GM10248 (cell line): Measurements from ENCODE around the gene KLK3.

Source experiments
- CTCF ChIA-PET: fragments of 300-600 bp; sonication (Branson Sonifier 250); formaldehyde crosslinking; extraction: SDS; loops from one replicate; lab custom pipeline; 2021; ENCODE audit warnings: antibody characterized with exemption; lab: Yijun Ruan, JAX
- POLR2A ChIA-PET: fragments of 350-650 bp; sonication (Branson Sonifier 250); formaldehyde crosslinking; extraction: SDS; loops from one replicate; lab custom pipeline; 2020; ENCODE audit warnings: antibody characterized with exemption; lab: Yijun Ruan, JAX
- DNase-seq: peaks from one replicate; pipeline ENCODE4 v3.0.0; 2012; ENCODE audit errors: extremely low spot score
- TF ChIP-seq, protein P1 (sequence below): IDR thresholded peaks from 2 replicates; pipeline ENCODE4 v1.5.1; 2012; ENCODE audit warnings: mild to moderate bottlenecking, low read depth; ENCODE audit errors: extremely low read depth, missing control alignments, control extremely low read depth

Gene KLK3

DNA sequence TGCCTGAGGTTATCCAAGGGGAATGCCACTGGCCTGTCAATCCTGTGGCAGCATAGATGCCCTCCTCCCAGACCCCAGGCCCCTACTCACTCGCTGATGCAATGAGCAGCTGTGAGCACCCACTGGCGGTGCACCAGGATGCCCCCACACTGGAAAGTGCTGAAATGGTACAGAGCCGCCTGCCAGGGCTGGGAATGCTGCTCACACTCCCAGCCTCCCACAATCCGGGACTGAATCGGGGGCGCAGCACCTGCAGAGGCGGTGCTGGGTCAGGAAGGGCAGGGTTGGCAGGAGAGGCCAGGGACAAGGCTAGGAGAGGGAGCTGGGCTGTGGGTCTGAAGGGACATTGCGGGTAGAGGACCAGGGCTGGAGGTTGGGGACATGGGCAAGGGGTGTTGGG is 33.1 kb upstream of the KLK3 start:
- TF ChIP-seq, protein P1, sequence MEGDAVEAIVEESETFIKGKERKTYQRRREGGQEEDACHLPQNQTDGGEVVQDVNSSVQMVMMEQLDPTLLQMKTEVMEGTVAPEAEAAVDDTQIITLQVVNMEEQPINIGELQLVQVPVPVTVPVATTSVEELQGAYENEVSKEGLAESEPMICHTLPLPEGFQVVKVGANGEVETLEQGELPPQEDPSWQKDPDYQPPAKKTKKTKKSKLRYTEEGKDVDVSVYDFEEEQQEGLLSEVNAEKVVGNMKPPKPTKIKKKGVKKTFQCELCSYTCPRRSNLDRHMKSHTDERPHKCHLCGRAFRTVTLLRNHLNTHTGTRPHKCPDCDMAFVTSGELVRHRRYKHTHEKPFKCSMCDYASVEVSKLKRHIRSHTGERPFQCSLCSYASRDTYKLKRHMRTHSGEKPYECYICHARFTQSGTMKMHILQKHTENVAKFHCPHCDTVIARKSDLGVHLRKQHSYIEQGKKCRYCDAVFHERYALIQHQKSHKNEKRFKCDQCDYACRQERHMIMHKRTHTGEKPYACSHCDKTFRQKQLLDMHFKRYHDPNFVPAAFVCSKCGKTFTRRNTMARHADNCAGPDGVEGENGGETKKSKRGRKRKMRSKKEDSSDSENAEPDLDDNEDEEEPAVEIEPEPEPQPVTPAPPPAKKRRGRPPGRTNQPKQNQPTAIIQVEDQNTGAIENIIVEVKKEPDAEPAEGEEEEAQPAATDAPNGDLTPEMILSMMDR, result no peak
- CTCF ChIA-PET, result interaction anchor here (3.3 kb wide), 1 partner anchor 101 kb away, joined by 13 read pairs; no protein-coding TSS in a partner anchor
- POLR2A ChIA-PET, result interaction anchor here (0.6 kb wide), 1 partner anchor 28 kb away, joined by 3 read pairs; no protein-coding TSS in a partner anchor
- no peak for DNase-seq

GRCh38 chr19:50822661-50823208 is 32.0 kb upstream of the KLK3 start:
- ChIA-PET CTCF (interaction anchor here (0.8 kb wide), 1 partner anchor 45 kb away, joined by 3 read pairs; no protein-coding TSS in a partner anchor), POLR2A (no interaction called here)
- TF ChIP-seq, protein P1, result no peak
- DNase-seq, result no peak

DNA sequence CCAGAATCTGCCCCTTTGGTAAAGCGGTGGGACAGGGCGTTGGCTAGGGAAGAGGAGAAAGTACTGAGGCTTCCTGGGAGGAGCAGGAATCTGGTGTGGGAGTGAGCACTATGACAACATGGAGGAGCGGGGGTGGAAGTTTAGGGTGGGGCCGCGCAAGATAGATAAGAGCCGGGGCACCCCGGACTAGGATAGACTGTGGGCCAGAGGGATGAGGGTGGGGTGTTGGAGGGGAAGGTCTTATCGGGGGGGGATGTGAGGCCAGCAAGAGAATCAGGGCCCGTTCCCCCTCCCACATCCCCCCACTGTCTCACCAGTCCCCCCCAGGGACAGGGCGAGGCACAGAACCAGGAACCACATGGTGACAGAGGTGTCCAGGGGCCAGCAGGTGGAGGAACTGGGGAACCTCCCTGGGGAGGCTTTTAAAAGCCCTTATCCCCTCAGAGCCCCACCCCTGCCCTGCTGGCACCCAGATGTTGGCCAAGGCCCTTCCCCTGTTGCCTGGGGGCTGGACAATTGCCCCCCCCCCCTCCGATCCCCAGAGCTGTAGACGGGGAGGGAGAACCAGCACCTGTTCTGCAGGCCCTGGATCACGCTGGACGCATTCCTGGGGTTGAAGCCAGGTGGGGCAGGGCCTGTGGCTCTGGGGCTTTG is 31.2 kb upstream of the KLK3 start, which contains the start of gene KLK1:
KLK1 (minus strand) TSS at position 399 of the 654 bp plus-strand sequence; CDS start at position 360, 39 bp downstream.
- TF ChIP-seq, protein P1, result no peak
- ChIA-PET CTCF (interaction anchor here (0.8 kb wide), 1 partner anchor 44 kb away, joined by 3 read pairs; no protein-coding TSS in a partner anchor), POLR2A (no interaction called here)
- peak; percentile 22 for DNase-seq

DNA sequence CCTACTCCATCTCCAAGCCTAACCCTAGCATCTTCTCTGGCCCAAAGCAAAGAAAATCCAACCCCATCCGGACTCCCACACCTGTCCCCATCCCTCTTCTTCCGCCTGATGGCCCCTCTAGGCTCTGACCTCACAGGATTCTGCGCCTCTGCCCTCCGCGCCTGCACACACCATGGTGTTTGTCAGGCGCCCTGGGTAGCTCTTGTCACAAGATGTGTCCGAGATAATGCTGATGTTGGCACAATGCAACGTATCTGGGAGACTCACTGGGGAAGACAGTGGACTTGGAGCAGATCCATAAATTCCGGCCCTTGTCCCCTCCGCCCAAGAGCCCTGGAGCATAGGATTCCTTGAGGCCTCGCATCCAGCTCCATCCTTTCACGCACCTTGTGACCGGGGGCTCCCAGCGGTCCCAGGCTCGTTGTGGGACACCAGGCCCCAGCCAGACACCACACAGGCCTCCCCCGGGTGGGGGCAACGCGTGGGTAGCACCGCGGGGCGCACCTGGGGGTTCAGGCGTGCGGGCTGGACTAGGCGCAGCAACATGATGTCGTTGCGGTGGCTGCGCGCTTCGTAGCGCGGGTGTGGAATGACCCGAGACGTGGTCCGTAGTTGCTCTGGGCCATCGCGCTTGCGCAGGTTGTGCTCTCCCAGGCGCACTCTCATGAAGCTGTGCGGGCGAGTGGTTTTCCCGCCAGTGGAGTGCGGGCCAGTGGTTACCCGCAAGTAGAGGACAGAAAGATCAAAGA is 28.0 kb upstream of the KLK3 start:
- ChIA-PET POLR2A (no interaction called here), CTCF (no interaction called here)
- TF ChIP-seq, protein P1, result no peak
- no peak for DNase-seq

DNA sequence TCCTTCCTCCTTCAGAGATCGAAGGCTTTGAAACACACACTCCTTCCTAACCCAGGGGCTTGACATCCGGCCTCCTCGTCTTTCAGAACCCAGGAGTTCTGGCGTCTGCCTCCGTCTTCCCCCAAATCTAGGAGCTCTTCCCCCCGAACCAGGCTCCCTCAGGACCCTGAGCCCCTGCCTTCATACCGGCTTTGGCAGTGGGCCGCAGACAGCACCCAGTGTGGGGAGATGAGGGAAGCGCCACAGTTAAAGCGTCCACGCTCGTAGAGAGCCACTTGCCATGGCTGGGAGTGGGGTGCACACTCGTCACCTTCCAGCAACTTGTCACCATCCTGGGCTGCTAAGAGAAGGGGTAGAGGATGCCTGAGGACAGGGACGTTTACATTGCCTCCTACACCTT is 27.2 kb upstream of the KLK3 start:
- TF ChIP-seq, protein P1, result no peak
- ChIA-PET POLR2A (no interaction called here), CTCF (no interaction called here)
- DNase-seq, result no peak

- CTCF ChIA-PET, result interaction anchor here (1.1 to 1.4 kb wide), 2 partner anchors 9 to 11 kb away, joined by 4 to 5 read pairs; no protein-coding TSS in a partner anchor
- TF ChIP-seq, protein P1, result no peak
- no peak for DNase-seq
- POLR2A ChIA-PET, result no interaction called here
Measured at GRCh38 chr19:50829801-50830200, 24.9 kb upstream of the KLK3 start.
